Astrocyte (in vitro differentiated cells and primary cell): ENCODE data around the gene LAG3. TPM values are rescaled to one million over a fixed set of nuclear protein-coding genes. Genes with fewer than 3 reads are reported as not detected.

Source experiments
- DNase-seq: peaks from one replicate; pipeline ENCODE4 v3.0.0-alpha.2; 2010; ENCODE audit warnings: low read depth
- FAIRE-seq: peaks from 2 replicates; lab custom pipeline; 2011; peaks lifted over from hg19 to GRCh38; lab: Jason Lieb, UNC
- H2AFZ ChIP-seq: 2 replicates; pipeline ENCODE4 v1.6.0; 2012; ENCODE audit warnings: low read depth, low read length, inconsistent platforms
- H3K27ac ChIP-seq: 2 replicates; pipeline ENCODE4 v1.5.1; 2011; ENCODE audit warnings: low read depth, low read length, inconsistent platforms
- H3K27me3 ChIP-seq: 2 replicates; pipeline ENCODE4 v1.6.0; 2011; ENCODE audit warnings: low read length, inconsistent platforms; ENCODE audit not compliant: insufficient read depth
- H3K36me3 ChIP-seq: 2 replicates; pipeline ENCODE4 v1.5.1; 2011; ENCODE audit warnings: low read length, inconsistent platforms; ENCODE audit not compliant: insufficient read depth
- H3K4me1 ChIP-seq: 2 replicates; pipeline ENCODE4 v1.5.1; 2011; ENCODE audit warnings: low read length, inconsistent platforms; ENCODE audit not compliant: insufficient read depth
- H3K4me2 ChIP-seq: 2 replicates; pipeline ENCODE4 v1.6.0; 2012; ENCODE audit warnings: low read length, inconsistent platforms
- H3K4me3 ChIP-seq: 2 replicates; pipeline ENCODE4 v1.5.1; 2011; ENCODE audit warnings: low read depth, mild to moderate bottlenecking, low read length, inconsistent platforms; ENCODE audit not compliant: insufficient read depth
- H3K79me2 ChIP-seq: 2 replicates; pipeline ENCODE4 v1.6.0; 2012; ENCODE audit warnings: mild to moderate bottlenecking, low read length, inconsistent platforms; ENCODE audit not compliant: insufficient read depth
- H3K9ac ChIP-seq: 2 replicates; pipeline ENCODE4 v1.6.0; 2012; ENCODE audit warnings: mild to moderate bottlenecking, low read length, inconsistent platforms
- H3K9me3 ChIP-seq: 2 replicates; pipeline ENCODE4 v1.5.1; 2012; ENCODE audit warnings: low read depth, mild to moderate bottlenecking, low read length, inconsistent platforms; ENCODE audit not compliant: insufficient read depth
- H4K20me1 ChIP-seq: 2 replicates; pipeline ENCODE4 v1.6.0; 2012; ENCODE audit warnings: low read length, inconsistent platforms; ENCODE audit not compliant: insufficient read depth
- H3K27ac Mint-ChIP-seq: one replicate; pipeline ENCODE4 v1.8.0; 2021; ENCODE audit warnings: mild to moderate bottlenecking, mixed read lengths; ENCODE audit not compliant: unreplicated experiment
- H3K27me3 Mint-ChIP-seq: one replicate; pipeline ENCODE4 v1.8.0; 2021; ENCODE audit warnings: low read depth, mixed read lengths; ENCODE audit not compliant: unreplicated experiment
- H3K36me3 Mint-ChIP-seq: one replicate; pipeline ENCODE4 v1.8.0; 2021; ENCODE audit warnings: low read depth, mixed read lengths; ENCODE audit not compliant: unreplicated experiment
- H3K4me1 Mint-ChIP-seq: one replicate; pipeline ENCODE4 v1.8.0; 2021; ENCODE audit warnings: low read depth, mixed read lengths; ENCODE audit not compliant: unreplicated experiment
- H3K4me3 Mint-ChIP-seq: one replicate; pipeline ENCODE4 v1.8.0; 2021; ENCODE audit warnings: mild to moderate bottlenecking, moderate library complexity, mixed read lengths; ENCODE audit not compliant: unreplicated experiment
- H3K9me3 Mint-ChIP-seq: one replicate; pipeline ENCODE4 v1.8.0; 2021; ENCODE audit warnings: mild to moderate bottlenecking, mixed read lengths; ENCODE audit not compliant: unreplicated experiment
- CTCF ChIP-seq: IDR thresholded peaks from 2 replicates; pipeline ENCODE4 v1.5.1; 2011; ENCODE audit warnings: low read depth, mild to moderate bottlenecking, inconsistent platforms, low read length, moderate library complexity; ENCODE audit not compliant: insufficient read depth
- EZH2 ChIP-seq: IDR thresholded peaks from 2 replicates; pipeline ENCODE4 v1.6.1; 2012; ENCODE audit warnings: mild to moderate bottlenecking, low read length, inconsistent platforms; ENCODE audit not compliant: insufficient read depth
- total RNA-seq: library from RNA; stranded (reverse); gene quantifications from 2 replicates; pipeline ENCODE4 v1.2.1, GENCODE V29; 2021

The LAG3 gene
- total RNA-seq, 1 donor from 2014 or later: 2.0 TPM

- no peak for FAIRE-seq
Observed at GRCh38 chr12:6775185-6776174, 3.2 kb downstream of the LAG3 start.

GRCh38 chr12:6777386-6777785 is 5.1 kb downstream of the LAG3 start:
- H3K4me3 ChIP-seq: no peak overlapping the region
- Mint-ChIP-seq H3K27ac (no peak overlapping the region), H3K36me3 (peaks cover 18% of the 10 kb centered on the region), H3K4me1 (peaks cover 9% of the 10 kb centered on the region), H3K27me3 (peaks cover 39% of the 10 kb centered on the region), H3K4me3 (no peak overlapping the region), H3K9me3 (peaks cover 2% of the 10 kb centered on the region)
- H4K20me1 ChIP-seq: no peaks in the 10 kb centered on the region
- TF ChIP-seq CTCF (no peak), EZH2 (no peak)
- peaks cover 6% of the 10 kb centered on the region for H3K4me1 ChIP-seq
- no peak overlapping the region for H3K9ac ChIP-seq
- no peak overlapping the region for H2AFZ ChIP-seq
- H3K27me3 ChIP-seq: no peaks in the 10 kb centered on the region
- no peaks in the 10 kb centered on the region for H3K9me3 ChIP-seq
- no peak overlapping the region for H3K27ac ChIP-seq
- FAIRE-seq: no peak
- no peak for DNase-seq
- H3K36me3 ChIP-seq: peaks cover 4% of the 10 kb centered on the region
- H3K79me2 ChIP-seq: no peaks in the 10 kb centered on the region
- no peak overlapping the region for H3K4me2 ChIP-seq

More at GRCh38 chr12:6775185-6776174, 3.2 kb downstream of the LAG3 start:
- Histone ChIP-seq H3K27me3 (no peaks in the 10 kb centered on the region), H3K4me3 (no peak overlapping the region), H3K36me3 (peaks cover 15% of the 10 kb centered on the region), H3K9ac (no peak overlapping the region), H2AFZ (no peak overlapping the region), H3K4me1 (peaks cover 12% of the 10 kb centered on the region), H4K20me1 (peaks cover 17% of the 10 kb centered on the region), H3K79me2 (no peaks in the 10 kb centered on the region), H3K4me2 (no peak overlapping the region), H3K27ac (no peak overlapping the region), H3K9me3 (no peaks in the 10 kb centered on the region)
- H3K4me1 Mint-ChIP-seq: peaks cover 15% of the 10 kb centered on the region
- H3K27ac Mint-ChIP-seq: no peak overlapping the region
- H3K9me3 Mint-ChIP-seq: peaks cover 2% of the 10 kb centered on the region
- peaks cover 26% of the 10 kb centered on the region for H3K36me3 Mint-ChIP-seq
- TF ChIP-seq CTCF: no peak
- TF ChIP-seq EZH2: no peak
- H3K4me3 Mint-ChIP-seq: no peak overlapping the region
- DNase-seq: no peak
- H3K27me3 Mint-ChIP-seq: peaks cover 38% of the 10 kb centered on the region
